ENCODE results near the gene METRN.

Gene METRN

DNA sequence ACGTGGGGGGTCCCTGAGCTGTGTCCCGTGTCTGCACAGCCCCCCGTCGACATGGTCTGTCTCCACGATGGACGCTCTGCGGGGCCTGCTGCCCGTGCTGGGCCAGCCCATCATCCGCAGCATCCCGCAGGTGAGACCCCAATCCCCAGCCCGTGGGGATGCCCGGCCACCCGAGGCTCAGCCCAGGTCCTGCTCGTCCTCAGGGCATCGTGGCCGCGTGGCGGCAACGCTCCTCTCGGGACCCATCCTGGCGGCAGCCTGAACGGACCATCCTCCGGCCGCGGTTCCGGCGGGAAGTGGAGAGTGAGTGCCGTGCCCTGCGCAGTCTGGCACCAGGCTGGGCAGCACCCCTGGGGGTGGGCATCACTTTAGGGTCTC is 50.6 kb downstream of the METRN start:
- H3K9ac ChIP-seq (ENCODE audit: low read depth, low read length, poor library complexity, severe bottlenecking), result no peak overlapping the region
- no peaks in the 10 kb centered on the region for H3K27me3 ChIP-seq (ENCODE audit: insufficient read depth, low read length, poor library complexity, severe bottlenecking)
- H3K9me3 ChIP-seq (ENCODE audit: insufficient read depth, low read depth, low read length), result no peaks in the 10 kb centered on the region
- no peaks in the 10 kb centered on the region for H3K79me2 ChIP-seq (ENCODE audit: insufficient read depth, low read length)
- no peak overlapping the region for H3K4me3 ChIP-seq (ENCODE audit: low read length, poor library complexity, severe bottlenecking)
- no peaks in the 10 kb centered on the region for H3K4me1 ChIP-seq (ENCODE audit: insufficient read depth, low read length, poor library complexity, severe bottlenecking)
- no peak overlapping the region for H3K4me2 ChIP-seq (ENCODE audit: low read depth, low read length, poor library complexity, severe bottlenecking)
- H3K36me3 ChIP-seq (ENCODE audit: insufficient read depth, low read length), result no peaks in the 10 kb centered on the region
- H4K20me1 ChIP-seq (ENCODE audit: insufficient read depth, low read length, poor library complexity, severe bottlenecking), result no peaks in the 10 kb centered on the region
- H3K9me2 ChIP-seq (replicated peaks; ENCODE audit: low read depth, low read length), result no peaks in the 10 kb centered on the region
- H3F3A ChIP-seq (ENCODE audit: low read depth), result no peaks in the 10 kb centered on the region
- H2AFZ ChIP-seq (ENCODE audit: low read length), result no peak overlapping the region
- TF ChIP-seq, protein P1, sequence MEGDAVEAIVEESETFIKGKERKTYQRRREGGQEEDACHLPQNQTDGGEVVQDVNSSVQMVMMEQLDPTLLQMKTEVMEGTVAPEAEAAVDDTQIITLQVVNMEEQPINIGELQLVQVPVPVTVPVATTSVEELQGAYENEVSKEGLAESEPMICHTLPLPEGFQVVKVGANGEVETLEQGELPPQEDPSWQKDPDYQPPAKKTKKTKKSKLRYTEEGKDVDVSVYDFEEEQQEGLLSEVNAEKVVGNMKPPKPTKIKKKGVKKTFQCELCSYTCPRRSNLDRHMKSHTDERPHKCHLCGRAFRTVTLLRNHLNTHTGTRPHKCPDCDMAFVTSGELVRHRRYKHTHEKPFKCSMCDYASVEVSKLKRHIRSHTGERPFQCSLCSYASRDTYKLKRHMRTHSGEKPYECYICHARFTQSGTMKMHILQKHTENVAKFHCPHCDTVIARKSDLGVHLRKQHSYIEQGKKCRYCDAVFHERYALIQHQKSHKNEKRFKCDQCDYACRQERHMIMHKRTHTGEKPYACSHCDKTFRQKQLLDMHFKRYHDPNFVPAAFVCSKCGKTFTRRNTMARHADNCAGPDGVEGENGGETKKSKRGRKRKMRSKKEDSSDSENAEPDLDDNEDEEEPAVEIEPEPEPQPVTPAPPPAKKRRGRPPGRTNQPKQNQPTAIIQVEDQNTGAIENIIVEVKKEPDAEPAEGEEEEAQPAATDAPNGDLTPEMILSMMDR (conservative IDR thresholded peaks at IDR 0.05; ENCODE audit: low read length), result no peak
- no peak for TF ChIP-seq EZH2phosphoT487 (IDR thresholded peaks at IDR 0.05; ENCODE audit: borderline replicate concordance)

DNA sequence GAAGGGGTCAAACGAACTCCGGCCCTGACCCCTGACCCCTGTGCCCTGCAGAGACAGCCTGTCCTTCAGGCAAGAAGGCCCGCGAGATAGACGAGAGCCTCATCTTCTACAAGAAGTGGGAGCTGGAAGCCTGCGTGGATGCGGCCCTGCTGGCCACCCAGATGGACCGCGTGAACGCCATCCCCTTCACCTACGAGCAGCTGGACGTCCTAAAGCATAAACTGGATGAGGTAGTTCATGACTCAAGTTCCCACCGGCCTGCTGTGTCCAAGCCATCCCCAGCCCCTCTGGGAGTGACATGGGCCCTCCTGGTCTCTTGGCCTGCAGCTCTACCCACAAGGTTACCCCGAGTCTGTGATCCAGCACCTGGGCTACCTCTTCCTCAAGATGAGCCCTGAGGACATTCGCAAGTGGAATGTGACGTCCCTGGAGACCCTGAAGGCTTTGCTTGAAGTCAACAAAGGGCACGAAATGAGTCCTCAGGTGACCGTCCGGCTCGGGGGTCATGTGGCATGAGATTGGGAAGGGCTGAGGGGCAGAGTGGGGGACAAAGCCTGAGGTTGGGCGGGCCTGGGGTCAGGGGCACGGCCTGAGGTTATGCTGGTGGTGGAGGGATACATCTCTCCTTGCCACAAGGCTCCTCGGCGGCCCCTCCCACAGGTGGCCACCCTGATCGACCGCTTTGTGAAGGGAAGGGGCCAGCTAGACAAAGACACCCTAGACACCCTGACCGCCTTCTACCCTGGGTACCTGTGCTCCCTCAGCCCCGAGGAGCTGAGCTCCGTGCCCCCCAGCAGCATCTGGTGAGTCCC is 51.3 kb downstream of the METRN start:
- Histone ChIP-seq H3K9me2 (replicated peaks; ENCODE audit: low read depth, low read length) (no peaks in the 10 kb centered on the region), H4K20me1 (ENCODE audit: insufficient read depth, low read length, poor library complexity, severe bottlenecking) (no peaks in the 10 kb centered on the region), H3K27me3 (ENCODE audit: insufficient read depth, low read length, poor library complexity, severe bottlenecking) (no peaks in the 10 kb centered on the region), H3K9me3 (ENCODE audit: insufficient read depth, low read depth, low read length) (no peaks in the 10 kb centered on the region), H3K79me2 (ENCODE audit: insufficient read depth, low read length) (no peaks in the 10 kb centered on the region), H3K4me3 (ENCODE audit: low read length, poor library complexity, severe bottlenecking) (no peak overlapping the region), H3K4me1 (ENCODE audit: insufficient read depth, low read length, poor library complexity, severe bottlenecking) (no peaks in the 10 kb centered on the region), H3K4me2 (ENCODE audit: low read depth, low read length, poor library complexity, severe bottlenecking) (no peak overlapping the region), H2AFZ (ENCODE audit: low read length) (no peak overlapping the region), H3F3A (ENCODE audit: low read depth) (no peaks in the 10 kb centered on the region), H3K9ac (ENCODE audit: low read depth, low read length, poor library complexity, severe bottlenecking) (no peak overlapping the region), H3K36me3 (ENCODE audit: insufficient read depth, low read length) (no peaks in the 10 kb centered on the region)
- TF ChIP-seq, protein P1 (conservative IDR thresholded peaks at IDR 0.05; ENCODE audit: low read length), result no peak
- no peak for TF ChIP-seq EZH2phosphoT487 (IDR thresholded peaks at IDR 0.05; ENCODE audit: borderline replicate concordance)

DNA sequence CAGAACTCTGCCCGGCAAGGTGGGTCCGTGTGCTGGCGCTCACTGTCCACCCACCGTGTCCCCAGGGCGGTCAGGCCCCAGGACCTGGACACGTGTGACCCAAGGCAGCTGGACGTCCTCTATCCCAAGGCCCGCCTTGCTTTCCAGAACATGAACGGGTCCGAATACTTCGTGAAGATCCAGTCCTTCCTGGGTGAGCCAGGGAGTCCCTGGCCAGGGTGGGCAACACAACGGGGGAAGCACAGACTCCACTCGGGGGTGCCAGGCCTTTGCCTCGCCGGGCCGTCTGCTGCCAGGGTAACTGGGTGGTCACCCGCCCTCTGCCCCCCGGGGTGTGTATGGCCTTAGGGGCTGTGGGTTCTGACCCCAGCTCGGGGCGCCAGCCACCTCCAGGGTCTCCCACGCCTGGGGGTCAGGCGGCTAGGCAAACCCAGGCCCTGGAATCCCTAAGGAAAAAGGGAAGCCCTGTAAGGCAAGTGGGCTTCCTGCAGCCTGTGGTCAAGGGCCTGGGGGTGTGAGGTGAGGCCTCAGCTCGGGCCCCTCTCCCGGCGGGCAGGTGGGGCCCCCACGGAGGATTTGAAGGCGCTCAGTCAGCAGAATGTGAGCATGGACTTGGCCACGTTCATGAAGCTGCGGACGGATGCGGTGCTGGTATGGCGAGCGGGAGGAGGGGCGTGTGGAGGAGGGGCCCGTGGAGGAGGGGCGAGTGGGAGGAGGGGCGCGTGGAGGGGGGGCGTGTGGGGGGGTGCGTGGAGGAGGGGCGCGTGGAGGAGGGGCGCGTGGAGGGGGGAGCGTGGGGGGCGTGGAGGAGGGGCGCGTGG is 52.1 kb downstream of the METRN start:
- H2AFZ ChIP-seq (ENCODE audit: low read length), result no peak overlapping the region
- no peak overlapping the region for H3K4me2 ChIP-seq (ENCODE audit: low read depth, low read length, poor library complexity, severe bottlenecking)
- no peaks in the 10 kb centered on the region for H4K20me1 ChIP-seq (ENCODE audit: insufficient read depth, low read length, poor library complexity, severe bottlenecking)
- H3K4me3 ChIP-seq (ENCODE audit: low read length, poor library complexity, severe bottlenecking), result no peak overlapping the region
- no peaks in the 10 kb centered on the region for H3K9me3 ChIP-seq (ENCODE audit: insufficient read depth, low read depth, low read length)
- no peaks in the 10 kb centered on the region for H3K79me2 ChIP-seq (ENCODE audit: insufficient read depth, low read length)
- no peak overlapping the region for H3K9ac ChIP-seq (ENCODE audit: low read depth, low read length, poor library complexity, severe bottlenecking)
- no peaks in the 10 kb centered on the region for H3K9me2 ChIP-seq (replicated peaks; ENCODE audit: low read depth, low read length)
- H3K27me3 ChIP-seq (ENCODE audit: insufficient read depth, low read length, poor library complexity, severe bottlenecking), result no peaks in the 10 kb centered on the region
- TF ChIP-seq, protein P1 (conservative IDR thresholded peaks at IDR 0.05; ENCODE audit: low read length), result no peak
- TF ChIP-seq EZH2phosphoT487 (IDR thresholded peaks at IDR 0.05; ENCODE audit: borderline replicate concordance), result no peak
- H3F3A ChIP-seq (ENCODE audit: low read depth), result no peaks in the 10 kb centered on the region
- H3K36me3 ChIP-seq (ENCODE audit: insufficient read depth, low read length), result no peaks in the 10 kb centered on the region
- no peaks in the 10 kb centered on the region for H3K4me1 ChIP-seq (ENCODE audit: insufficient read depth, low read length, poor library complexity, severe bottlenecking)

Data from Loucy (cell line).